HG03521 (cell line): Measurements from ENCODE around the gene FAM118B.
"Not testable (repeated sequence)": the region's sequence is repeated elsewhere in the genome, so short reads cannot be mapped to it uniquely, and the experiment has no call there.

Experiments
- ATAC-seq: cut with Tn5 transposase; IDR thresholded peaks from one replicate; pipeline ENCODE4 v1.9.1; 2021; ENCODE audit warnings: mild to moderate bottlenecking, moderate library complexity; ENCODE audit not compliant: unreplicated experiment

Gene FAM118B

GRCh38 chr11:126308271-126308671 is 96.7 kb downstream of the FAM118B start:
- ATAC-seq = no peak

DNA sequence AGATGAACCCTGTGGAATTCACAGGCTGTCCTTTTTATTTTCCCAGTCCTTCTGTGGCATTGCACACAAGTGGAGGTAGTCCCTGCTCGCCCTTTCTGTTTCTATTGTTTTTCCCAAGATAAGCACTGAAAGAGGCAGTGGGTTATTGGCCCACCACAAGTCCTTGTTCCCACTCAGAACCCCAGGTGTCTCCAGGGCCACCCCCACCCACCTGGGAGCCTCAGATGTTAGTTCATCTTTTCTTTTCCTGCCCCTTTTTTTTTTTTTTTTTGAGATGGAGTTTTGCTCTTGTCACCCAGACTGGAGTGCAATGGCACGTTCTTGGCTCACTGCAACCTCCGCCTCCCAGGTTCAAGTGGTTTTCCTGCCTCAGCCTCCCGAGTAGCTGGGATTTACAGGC is 97.2 kb downstream of the FAM118B start:
- not testable (repeated sequence) for ATAC-seq

GRCh38 chr11:126310200-126310991 is 98.8 kb downstream of the FAM118B start:
- peak; percentile 26 for ATAC-seq

DNA sequence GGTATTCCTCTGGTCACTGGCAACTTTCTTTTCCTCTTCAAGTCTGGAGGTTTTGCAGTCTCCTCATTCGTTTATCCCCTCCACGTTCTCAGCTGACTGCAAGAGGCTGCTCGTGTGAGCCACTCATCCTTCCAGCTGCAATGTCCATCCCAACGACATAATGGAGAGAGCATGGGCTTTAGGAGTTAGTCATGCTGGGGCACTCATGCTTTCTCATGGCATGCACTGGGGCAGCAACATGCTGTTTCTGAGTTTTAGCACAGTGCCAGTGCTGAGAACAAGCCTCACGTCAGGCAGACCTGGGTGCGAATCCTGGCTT is 99.4 kb downstream of the FAM118B start:
- no peak for ATAC-seq

DNA sequence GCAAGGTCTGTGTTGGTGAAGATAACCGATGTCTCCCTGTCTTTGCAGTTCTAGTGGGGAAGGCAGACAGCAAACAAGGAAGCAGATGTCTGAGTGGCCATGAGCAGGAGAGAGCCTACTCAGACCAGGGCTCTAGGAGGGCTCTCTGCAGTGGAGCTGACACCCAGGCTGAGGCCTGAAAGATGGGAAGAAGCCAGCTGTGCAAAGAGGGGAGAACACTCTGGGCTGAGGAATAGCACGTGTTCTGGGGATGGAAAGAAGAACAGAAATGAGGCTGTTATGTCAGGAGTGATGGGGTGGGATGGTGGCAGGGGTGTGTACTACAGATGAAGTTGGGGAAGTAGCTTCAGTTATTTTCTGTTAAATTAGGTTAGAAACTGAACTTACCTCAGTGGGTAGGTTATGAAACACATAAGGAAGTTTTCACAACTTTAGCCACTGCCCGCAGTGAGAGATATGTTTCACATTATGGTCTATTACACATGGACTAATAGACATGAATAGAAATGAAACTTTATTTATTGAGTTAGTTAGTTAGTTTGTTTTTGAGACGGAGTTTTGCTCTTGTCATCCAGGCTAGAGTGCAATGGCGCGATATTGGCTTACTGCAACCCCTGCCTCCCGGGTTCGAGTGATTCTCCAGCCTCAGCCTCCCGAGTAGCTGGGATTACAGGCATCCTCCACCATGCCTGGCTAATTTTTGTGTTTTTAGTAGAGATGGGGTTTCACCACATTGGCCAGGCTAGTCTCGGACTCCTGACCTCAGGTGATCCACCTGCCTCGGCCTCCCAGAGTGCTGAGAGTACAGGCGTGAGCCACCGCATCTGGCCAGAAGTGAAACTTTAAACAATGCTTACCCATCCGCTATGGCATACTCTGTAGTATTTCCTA is 100.1 kb downstream of the FAM118B start:
- ATAC-seq = peak; percentile 76
